ENCODE results near the gene NEDD4L. TPM values are rescaled to one million over a fixed set of nuclear protein-coding genes. Genes with fewer than 3 reads are reported as not detected.

The NEDD4L gene
- total and polyA plus RNA-seq, 2 experiments from 2014 or later, result 36.2 to 72.3 TPM

DNA sequence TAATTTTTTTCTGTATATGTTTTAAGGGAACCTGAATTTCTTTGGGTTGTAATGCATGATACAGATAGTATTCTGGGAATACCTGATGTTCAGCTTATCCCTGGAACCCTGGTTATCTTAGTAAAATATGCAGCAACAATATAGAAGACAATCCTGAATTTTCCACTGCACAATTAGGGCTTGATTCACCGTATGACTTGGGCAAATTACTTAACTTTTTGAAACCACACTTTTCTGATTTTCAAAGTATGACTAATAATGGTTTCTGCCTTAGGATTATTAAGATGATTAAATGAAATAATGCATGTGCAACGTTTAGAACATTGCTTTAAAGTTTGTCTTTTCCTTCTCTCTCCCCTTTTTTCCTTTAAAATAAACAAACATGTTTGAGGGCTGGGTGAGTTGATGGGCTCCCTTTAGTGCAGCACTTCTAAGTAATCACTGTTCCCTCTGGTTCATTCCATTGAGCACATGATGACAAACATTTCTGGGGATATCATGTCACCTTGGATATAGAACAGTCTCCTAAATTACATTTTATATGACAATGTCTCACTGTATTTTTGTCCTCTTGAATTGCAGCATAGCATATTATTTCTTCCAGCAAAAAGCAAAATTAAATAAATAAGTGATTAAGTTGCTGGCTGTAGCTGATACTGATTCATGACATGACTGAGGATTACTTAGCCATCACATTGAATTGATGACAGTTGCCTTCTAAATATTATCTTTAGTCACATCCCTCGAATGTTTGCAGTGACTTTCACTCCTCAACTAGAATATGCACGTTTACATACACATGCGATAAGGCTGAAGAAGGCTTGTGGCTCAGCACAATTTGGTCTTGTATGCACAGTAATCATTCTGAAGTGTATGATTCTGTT lies 254.5 kb downstream of the NEDD4L start:
- DNase-seq (ENCODE audit: low spot score) (no peak), ATAC-seq (no peak)
- H3K36me3 ChIP-seq (ENCODE audit: insufficient read depth), result no peaks in the 10 kb centered on the region
- H3K27me3 ChIP-seq (ENCODE audit: insufficient read depth), result no peaks in the 10 kb centered on the region
- TF ChIP-seq ZNF331 (CRISPR knock-in tag; IDR thresholded peaks at IDR 0.05; ENCODE audit: low read depth) (no peak), EZH2phosphoT487 (IDR thresholded peaks at IDR 0.05; ENCODE audit: unreplicated experiment) (no peak), REST (IDR thresholded peaks at IDR 0.05; ENCODE audit: unreplicated experiment) (no peak), JUNB (IDR thresholded peaks at IDR 0.05; ENCODE audit: unreplicated experiment) (no peak), NANOG (IDR thresholded peaks at IDR 0.05; ENCODE audit: borderline replicate concordance) (no peak), EZH2 (IDR thresholded peaks at IDR 0.05; ENCODE audit: low read depth, unreplicated experiment) (no peak), CREB1 (CRISPR knock-in tag; IDR thresholded peaks at IDR 0.05; ENCODE audit: low read depth) (no peak), ZNF114 (CRISPR knock-in tag; IDR thresholded peaks at IDR 0.05) (no peak), STAT1 (IDR thresholded peaks at IDR 0.05; ENCODE audit: unreplicated experiment) (no peak)
- TF ChIP-seq, protein P1, sequence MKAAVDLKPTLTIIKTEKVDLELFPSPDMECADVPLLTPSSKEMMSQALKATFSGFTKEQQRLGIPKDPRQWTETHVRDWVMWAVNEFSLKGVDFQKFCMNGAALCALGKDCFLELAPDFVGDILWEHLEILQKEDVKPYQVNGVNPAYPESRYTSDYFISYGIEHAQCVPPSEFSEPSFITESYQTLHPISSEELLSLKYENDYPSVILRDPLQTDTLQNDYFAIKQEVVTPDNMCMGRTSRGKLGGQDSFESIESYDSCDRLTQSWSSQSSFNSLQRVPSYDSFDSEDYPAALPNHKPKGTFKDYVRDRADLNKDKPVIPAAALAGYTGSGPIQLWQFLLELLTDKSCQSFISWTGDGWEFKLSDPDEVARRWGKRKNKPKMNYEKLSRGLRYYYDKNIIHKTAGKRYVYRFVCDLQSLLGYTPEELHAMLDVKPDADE (IDR thresholded peaks at IDR 0.05), result no peak
- TF ChIP-seq, protein P2, sequence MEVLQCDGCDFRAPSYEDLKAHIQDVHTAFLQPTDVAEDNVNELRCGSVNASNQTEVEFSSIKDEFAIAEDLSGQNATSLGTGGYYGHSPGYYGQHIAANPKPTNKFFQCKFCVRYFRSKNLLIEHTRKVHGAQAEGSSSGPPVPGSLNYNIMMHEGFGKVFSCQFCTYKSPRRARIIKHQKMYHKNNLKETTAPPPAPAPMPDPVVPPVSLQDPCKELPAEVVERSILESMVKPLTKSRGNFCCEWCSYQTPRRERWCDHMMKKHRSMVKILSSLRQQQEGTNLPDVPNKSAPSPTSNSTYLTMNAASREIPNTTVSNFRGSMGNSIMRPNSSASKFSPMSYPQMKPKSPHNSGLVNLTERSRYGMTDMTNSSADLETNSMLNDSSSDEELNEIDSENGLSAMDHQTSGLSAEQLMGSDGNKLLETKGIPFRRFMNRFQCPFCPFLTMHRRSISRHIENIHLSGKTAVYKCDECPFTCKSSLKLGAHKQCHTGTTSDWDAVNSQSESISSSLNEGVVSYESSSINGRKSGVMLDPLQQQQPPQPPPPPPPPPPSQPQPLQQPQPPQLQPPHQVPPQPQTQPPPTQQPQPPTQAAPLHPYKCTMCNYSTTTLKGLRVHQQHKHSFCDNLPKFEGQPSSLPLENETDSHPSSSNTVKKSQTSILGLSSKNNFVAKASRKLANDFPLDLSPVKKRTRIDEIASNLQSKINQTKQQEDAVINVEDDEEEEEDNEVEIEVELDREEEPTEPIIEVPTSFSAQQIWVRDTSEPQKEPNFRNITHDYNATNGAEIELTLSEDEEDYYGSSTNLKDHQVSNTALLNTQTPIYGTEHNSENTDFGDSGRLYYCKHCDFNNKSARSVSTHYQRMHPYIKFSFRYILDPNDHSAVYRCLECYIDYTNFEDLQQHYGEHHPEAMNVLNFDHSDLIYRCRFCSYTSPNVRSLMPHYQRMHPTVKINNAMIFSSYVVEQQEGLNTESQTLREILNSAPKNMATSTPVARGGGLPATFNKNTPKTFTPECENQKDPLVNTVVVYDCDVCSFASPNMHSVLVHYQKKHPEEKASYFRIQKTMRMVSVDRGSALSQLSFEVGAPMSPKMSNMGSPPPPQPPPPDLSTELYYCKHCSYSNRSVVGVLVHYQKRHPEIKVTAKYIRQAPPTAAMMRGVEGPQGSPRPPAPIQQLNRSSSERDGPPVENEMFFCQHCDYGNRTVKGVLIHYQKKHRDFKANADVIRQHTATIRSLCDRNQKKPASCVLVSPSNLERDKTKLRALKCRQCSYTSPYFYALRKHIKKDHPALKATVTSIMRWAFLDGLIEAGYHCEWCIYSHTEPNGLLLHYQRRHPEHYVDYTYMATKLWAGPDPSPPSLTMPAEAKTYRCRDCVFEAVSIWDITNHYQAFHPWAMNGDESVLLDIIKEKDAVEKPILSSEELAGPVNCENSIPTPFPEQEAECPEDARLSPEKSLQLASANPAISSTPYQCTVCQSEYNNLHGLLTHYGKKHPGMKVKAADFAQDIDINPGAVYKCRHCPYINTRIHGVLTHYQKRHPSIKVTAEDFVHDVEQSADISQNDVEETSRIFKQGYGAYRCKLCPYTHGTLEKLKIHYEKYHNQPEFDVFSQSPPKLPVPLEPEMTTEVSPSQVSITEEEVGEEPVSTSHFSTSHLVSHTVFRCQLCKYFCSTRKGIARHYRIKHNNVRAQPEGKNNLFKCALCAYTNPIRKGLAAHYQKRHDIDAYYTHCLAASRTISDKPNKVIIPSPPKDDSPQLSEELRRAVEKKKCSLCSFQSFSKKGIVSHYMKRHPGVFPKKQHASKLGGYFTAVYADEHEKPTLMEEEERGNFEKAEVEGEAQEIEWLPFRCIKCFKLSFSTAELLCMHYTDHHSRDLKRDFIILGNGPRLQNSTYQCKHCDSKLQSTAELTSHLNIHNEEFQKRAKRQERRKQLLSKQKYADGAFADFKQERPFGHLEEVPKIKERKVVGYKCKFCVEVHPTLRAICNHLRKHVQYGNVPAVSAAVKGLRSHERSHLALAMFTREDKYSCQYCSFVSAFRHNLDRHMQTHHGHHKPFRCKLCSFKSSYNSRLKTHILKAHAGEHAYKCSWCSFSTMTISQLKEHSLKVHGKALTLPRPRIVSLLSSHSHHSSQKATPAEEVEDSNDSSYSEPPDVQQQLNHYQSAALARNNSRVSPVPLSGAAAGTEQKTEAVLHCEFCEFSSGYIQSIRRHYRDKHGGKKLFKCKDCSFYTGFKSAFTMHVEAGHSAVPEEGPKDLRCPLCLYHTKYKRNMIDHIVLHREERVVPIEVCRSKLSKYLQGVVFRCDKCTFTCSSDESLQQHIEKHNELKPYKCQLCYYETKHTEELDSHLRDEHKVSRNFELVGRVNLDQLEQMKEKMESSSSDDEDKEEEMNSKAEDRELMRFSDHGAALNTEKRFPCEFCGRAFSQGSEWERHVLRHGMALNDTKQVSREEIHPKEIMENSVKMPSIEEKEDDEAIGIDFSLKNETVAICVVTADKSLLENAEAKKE (CRISPR knock-in tag; IDR thresholded peaks at IDR 0.05), result no peak
- TF ChIP-seq, protein P3, sequence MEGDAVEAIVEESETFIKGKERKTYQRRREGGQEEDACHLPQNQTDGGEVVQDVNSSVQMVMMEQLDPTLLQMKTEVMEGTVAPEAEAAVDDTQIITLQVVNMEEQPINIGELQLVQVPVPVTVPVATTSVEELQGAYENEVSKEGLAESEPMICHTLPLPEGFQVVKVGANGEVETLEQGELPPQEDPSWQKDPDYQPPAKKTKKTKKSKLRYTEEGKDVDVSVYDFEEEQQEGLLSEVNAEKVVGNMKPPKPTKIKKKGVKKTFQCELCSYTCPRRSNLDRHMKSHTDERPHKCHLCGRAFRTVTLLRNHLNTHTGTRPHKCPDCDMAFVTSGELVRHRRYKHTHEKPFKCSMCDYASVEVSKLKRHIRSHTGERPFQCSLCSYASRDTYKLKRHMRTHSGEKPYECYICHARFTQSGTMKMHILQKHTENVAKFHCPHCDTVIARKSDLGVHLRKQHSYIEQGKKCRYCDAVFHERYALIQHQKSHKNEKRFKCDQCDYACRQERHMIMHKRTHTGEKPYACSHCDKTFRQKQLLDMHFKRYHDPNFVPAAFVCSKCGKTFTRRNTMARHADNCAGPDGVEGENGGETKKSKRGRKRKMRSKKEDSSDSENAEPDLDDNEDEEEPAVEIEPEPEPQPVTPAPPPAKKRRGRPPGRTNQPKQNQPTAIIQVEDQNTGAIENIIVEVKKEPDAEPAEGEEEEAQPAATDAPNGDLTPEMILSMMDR (conservative IDR thresholded peaks at IDR 0.05; ENCODE audit: low read depth in 2 of 2), result no peak
- Mint-ChIP-seq H3K4me1 (peaks cover 3% of the 10 kb centered on the region; the same call in 2 of the 3 replicates), H3K27me3 (ENCODE audit: insufficient read depth, low read depth, poor library complexity) (peaks cover 2% of the 10 kb centered on the region), H3K9me3 (no peaks in the 10 kb centered on the region), H3K4me3 (no peak overlapping the region), H3K27ac (no peak overlapping the region), H3K36me3 (ENCODE audit: low read depth) (no peaks in the 10 kb centered on the region)
- no peak overlapping the region for H3K4me3 ChIP-seq
- peaks cover 46% of the 10 kb centered on the region for H3K79me2 ChIP-seq (replicated peaks; ENCODE audit: insufficient read depth)
- no peak overlapping the region for H3K4me2 ChIP-seq
- H3K9me2 ChIP-seq (ENCODE audit: insufficient read depth), result no peaks in the 10 kb centered on the region
- H4K20me1 ChIP-seq (replicated peaks; ENCODE audit: insufficient read depth), result peaks cover 4% of the 10 kb centered on the region; the same call in 1 of the 2 replicates
- H3K4me1 ChIP-seq (ENCODE audit: insufficient read depth), result no peaks in the 10 kb centered on the region
- no peak overlapping the region for H2AFZ ChIP-seq
- H3F3A ChIP-seq (replicated peaks; ENCODE audit: low read depth), result no peaks in the 10 kb centered on the region
- no peak overlapping the region for H3K27ac ChIP-seq (ENCODE audit: low read depth)
